ENCODE results near the gene YWHAB. TPM values are rescaled to one million over a fixed set of nuclear protein-coding genes. Genes with fewer than 3 reads are reported as not detected.

The YWHAB gene
- total and polyA plus RNA-seq, 2 experiments from 2014 or later = 89.5 to 169 TPM

DNA sequence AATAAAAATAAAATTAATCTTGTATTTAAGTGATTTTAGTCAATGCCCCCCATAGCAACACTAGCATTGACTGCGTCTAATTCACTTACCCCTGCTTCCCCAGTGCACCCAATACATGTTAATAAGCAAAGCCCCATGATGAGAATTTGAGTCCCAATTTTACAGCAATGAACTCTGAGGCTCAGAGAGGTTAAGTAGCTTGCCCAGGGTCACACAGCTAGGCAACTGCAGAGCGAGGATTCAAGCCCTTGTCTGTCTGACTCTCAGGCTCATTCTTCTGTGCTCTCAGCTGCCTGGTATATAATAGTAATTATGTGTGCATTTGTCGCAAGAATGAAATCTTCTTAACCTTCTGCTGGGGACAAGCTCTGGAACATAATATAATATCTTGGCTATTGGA is 32.8 kb downstream of the YWHAB start:
- Histone ChIP-seq H4K20me1 (ENCODE audit: insufficient read depth, poor library complexity, severe bottlenecking) (no peaks in the 10 kb centered on the region), H3K4me1 (ENCODE audit: insufficient read depth) (no peaks in the 10 kb centered on the region), H3K27me3 (no peaks in the 10 kb centered on the region), H3K4me2 (no peak overlapping the region), H3K36me3 (replicated peaks; ENCODE audit: insufficient read depth, low read depth) (no peaks in the 10 kb centered on the region), H3K79me2 (no peaks in the 10 kb centered on the region), H3K9me3 (ENCODE audit: low read depth) (no peaks in the 10 kb centered on the region), H3K4me3 (no peak overlapping the region), H3K9me2 (replicated peaks; ENCODE audit: insufficient read depth) (no peaks in the 10 kb centered on the region), H2AFZ (no peak overlapping the region), H3K27ac (no peak overlapping the region)
- whole genome bisulfite sequencing (ENCODE audit: low lambda C conversion rate, missing lambda C conversion rate) = 95% methylated on average over 3 of the region's 3 CpGs
- DNase-seq (ENCODE audit: low spot score) = no peak
- no peak for TF ChIP-seq EZH2 (IDR thresholded peaks at IDR 0.05; ENCODE audit: borderline replicate concordance)
- TF ChIP-seq, protein P1, sequence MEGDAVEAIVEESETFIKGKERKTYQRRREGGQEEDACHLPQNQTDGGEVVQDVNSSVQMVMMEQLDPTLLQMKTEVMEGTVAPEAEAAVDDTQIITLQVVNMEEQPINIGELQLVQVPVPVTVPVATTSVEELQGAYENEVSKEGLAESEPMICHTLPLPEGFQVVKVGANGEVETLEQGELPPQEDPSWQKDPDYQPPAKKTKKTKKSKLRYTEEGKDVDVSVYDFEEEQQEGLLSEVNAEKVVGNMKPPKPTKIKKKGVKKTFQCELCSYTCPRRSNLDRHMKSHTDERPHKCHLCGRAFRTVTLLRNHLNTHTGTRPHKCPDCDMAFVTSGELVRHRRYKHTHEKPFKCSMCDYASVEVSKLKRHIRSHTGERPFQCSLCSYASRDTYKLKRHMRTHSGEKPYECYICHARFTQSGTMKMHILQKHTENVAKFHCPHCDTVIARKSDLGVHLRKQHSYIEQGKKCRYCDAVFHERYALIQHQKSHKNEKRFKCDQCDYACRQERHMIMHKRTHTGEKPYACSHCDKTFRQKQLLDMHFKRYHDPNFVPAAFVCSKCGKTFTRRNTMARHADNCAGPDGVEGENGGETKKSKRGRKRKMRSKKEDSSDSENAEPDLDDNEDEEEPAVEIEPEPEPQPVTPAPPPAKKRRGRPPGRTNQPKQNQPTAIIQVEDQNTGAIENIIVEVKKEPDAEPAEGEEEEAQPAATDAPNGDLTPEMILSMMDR (IDR thresholded peaks at IDR 0.05; ENCODE audit: poor library complexity) = no peak
- TF ChIP-seq EZH2phosphoT487 (IDR thresholded peaks at IDR 0.05; ENCODE audit: low read depth, severe bottlenecking, unreplicated experiment) = no peak

DNA sequence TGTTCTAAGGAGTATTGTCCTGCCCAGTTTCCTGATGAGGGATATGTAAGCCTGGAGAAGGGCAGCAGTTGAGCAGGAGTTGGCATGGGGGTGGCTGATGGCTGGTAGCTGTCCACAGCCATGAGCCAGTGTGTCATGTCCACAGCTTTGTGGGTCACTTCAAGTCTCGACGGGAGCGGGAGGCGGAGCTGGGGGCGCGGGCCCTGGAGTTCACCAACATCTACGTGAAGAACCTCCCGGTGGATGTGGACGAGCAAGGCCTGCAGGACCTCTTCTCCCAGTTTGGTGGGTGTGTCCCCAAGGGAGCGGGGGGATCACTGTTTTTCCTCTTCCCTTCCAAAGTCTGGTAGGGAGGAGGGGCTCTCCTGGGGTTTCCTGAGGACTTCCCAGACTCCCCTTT is 33.3 kb downstream of the YWHAB start:
- Histone ChIP-seq H3K9me2 (replicated peaks; ENCODE audit: insufficient read depth) (no peaks in the 10 kb centered on the region), H4K20me1 (ENCODE audit: insufficient read depth, poor library complexity, severe bottlenecking) (no peaks in the 10 kb centered on the region), H3K27me3 (no peaks in the 10 kb centered on the region), H3K4me1 (ENCODE audit: insufficient read depth) (no peaks in the 10 kb centered on the region), H3K36me3 (replicated peaks; ENCODE audit: insufficient read depth, low read depth) (no peaks in the 10 kb centered on the region), H3K79me2 (no peaks in the 10 kb centered on the region), H3K27ac (no peak overlapping the region), H3K9me3 (ENCODE audit: low read depth) (no peaks in the 10 kb centered on the region), H3K4me2 (no peak overlapping the region), H2AFZ (no peak overlapping the region), H3K4me3 (no peak overlapping the region)
- DNase-seq (ENCODE audit: low spot score) = no peak
- WGBS (ENCODE audit: low lambda C conversion rate, missing lambda C conversion rate) = 94% methylated on average over 10 of the region's 10 CpGs
- TF ChIP-seq EZH2phosphoT487 (IDR thresholded peaks at IDR 0.05; ENCODE audit: low read depth, severe bottlenecking, unreplicated experiment) = no peak
- TF ChIP-seq EZH2 (IDR thresholded peaks at IDR 0.05; ENCODE audit: borderline replicate concordance) = no peak
- TF ChIP-seq, protein P1 (IDR thresholded peaks at IDR 0.05; ENCODE audit: poor library complexity) = no peak

DNA sequence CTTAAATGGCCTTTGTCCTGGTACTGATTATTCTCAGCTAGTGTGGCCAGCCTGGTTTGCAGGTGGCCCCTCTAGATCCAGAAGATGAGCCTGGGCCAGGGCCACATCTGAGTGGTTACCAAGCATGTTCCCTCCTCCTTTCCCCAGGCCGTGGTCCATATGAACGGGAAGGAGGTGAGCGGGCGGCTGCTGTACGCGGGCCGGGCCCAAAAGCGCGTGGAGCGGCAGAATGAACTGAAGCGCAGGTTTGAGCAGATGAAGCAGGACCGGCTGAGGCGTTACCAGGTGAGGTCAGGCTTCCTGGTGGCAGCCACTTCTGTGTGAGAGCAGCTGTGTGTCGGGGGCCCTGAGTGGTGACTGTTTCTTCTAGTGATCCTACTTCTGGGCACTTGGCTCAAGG is 35.9 kb downstream of the YWHAB start:
- no peak overlapping the region for H2AFZ ChIP-seq
- 99% methylated on average over 14 of the region's 14 CpGs for WGBS (ENCODE audit: low lambda C conversion rate, missing lambda C conversion rate)
- no peaks in the 10 kb centered on the region for H3K36me3 ChIP-seq (replicated peaks; ENCODE audit: insufficient read depth, low read depth)

More for the DNA sequence above, 35.9 kb downstream of the YWHAB start:
- H3K27me3 ChIP-seq = no peaks in the 10 kb centered on the region
- TF ChIP-seq, protein P1 (IDR thresholded peaks at IDR 0.05; ENCODE audit: poor library complexity) = no peak
- TF ChIP-seq EZH2phosphoT487 (IDR thresholded peaks at IDR 0.05; ENCODE audit: low read depth, severe bottlenecking, unreplicated experiment) (no peak), EZH2 (IDR thresholded peaks at IDR 0.05; ENCODE audit: borderline replicate concordance) (no peak)
- H3K4me2 ChIP-seq = no peak overlapping the region
- H4K20me1 ChIP-seq (ENCODE audit: insufficient read depth, poor library complexity, severe bottlenecking) = no peaks in the 10 kb centered on the region
- DNase-seq (ENCODE audit: low spot score) = no peak
- H3K4me1 ChIP-seq (ENCODE audit: insufficient read depth) = no peaks in the 10 kb centered on the region
- no peak overlapping the region for H3K4me3 ChIP-seq
- no peaks in the 10 kb centered on the region for H3K9me2 ChIP-seq (replicated peaks; ENCODE audit: insufficient read depth)
- no peaks in the 10 kb centered on the region for H3K9me3 ChIP-seq (ENCODE audit: low read depth)
- no peaks in the 10 kb centered on the region for H3K79me2 ChIP-seq
- H3K27ac ChIP-seq = no peak overlapping the region

All from hepatocyte (in vitro differentiated cells).